ENCODE results near the gene ZRANB1.

Gene ZRANB1

GRCh38 chr10:124998624-124999291 lies 56.8 kb downstream of the ZRANB1 start:
- in situ Hi-C loops (cut with MboI; ENCODE audit: low pct_unique_long_range_greater_than_20kb, low sequenced_read_pairs, unreplicated experiment) = no loop called here
- no peak for TF ChIP-seq CTCF (IDR thresholded peaks at IDR 0.05; ENCODE audit: extremely low read depth, insufficient read depth, missing control alignments)
- peak; percentile 28 for DNase-seq (ENCODE audit: low spot score)

GRCh38 chr10:124999433-125000365 lies 57.8 kb downstream of the ZRANB1 start:
- no peak for TF ChIP-seq CTCF (IDR thresholded peaks at IDR 0.05; ENCODE audit: extremely low read depth, insufficient read depth, missing control alignments)
- in situ Hi-C loops (cut with MboI; ENCODE audit: low pct_unique_long_range_greater_than_20kb, low sequenced_read_pairs, unreplicated experiment) = no loop called here
- peak; percentile 17 for DNase-seq (ENCODE audit: low spot score)

DNA sequence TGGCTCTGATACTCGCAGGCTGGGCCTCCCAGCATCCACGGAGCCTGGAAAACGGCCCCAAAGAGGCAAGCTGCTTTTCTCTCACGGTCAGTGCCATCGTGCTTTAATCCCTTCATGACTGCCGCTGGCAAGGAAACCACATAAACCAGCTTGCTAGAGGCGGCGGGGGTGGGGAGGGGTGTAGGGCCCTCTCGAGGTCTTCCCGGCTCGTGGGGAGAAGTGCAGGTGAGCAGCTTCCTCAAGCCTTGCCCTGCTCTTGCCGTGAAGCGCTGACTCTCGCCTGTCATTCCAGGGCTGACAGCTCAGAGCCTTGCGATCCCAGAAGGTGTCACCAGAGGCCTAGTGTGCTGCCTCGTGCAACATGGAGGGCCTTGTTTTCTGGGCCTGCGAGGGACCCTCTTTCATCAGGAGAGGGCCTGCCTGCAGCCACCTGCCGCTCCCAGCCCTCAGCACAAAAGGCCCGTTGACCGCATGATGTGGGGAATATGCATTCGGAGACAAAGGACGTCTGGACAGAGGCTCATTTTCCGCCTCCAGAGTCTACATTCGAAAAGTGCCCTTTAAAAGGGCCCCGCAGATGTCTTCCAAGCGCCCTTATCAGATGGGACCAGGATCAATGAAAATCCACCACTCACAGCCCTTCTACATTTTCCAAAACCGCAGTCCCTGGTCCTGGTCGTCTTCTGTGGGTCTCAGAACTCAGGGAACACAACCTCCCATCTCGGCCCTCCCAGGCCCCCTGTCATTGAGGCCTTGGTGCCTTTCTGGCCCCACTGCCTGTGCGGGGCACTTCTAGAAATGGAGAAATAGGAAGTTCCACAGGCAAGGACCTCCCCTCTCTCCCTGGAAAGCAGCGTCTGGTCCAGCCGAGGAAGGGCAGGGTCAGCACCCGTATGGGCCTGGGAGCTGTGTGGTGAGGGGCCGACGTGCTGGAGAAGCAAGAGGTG lies 58.7 kb downstream of the ZRANB1 start:
- TF ChIP-seq CTCF (IDR thresholded peaks at IDR 0.05; ENCODE audit: extremely low read depth, insufficient read depth, missing control alignments) = no peak
- in situ Hi-C loops (cut with MboI; ENCODE audit: low pct_unique_long_range_greater_than_20kb, low sequenced_read_pairs, unreplicated experiment) = no loop called here
- DNase-seq (ENCODE audit: low spot score) = peak; percentile 43

- DNase-seq (ENCODE audit: low spot score) = peak; percentile 6
- no peak for TF ChIP-seq CTCF (IDR thresholded peaks at IDR 0.05; ENCODE audit: extremely low read depth, insufficient read depth, missing control alignments)
- in situ Hi-C loops (cut with MboI; ENCODE audit: low pct_unique_long_range_greater_than_20kb, low sequenced_read_pairs, unreplicated experiment) = no loop called here
Observed at GRCh38 chr10:125001313-125002046, 59.6 kb downstream of the ZRANB1 start.

GRCh38 chr10:125002047-125002422 lies 60.1 kb downstream of the ZRANB1 start:
- TF ChIP-seq CTCF (IDR thresholded peaks at IDR 0.05; ENCODE audit: extremely low read depth, insufficient read depth, missing control alignments) = no peak
- in situ Hi-C loops (cut with MboI; ENCODE audit: low pct_unique_long_range_greater_than_20kb, low sequenced_read_pairs, unreplicated experiment) = no loop called here
- DNase-seq (ENCODE audit: low spot score) = peak; percentile 18

Data from GM13977 (cell line).